Progenitor cell of endocrine pancreas (in vitro differentiated cells): ENCODE results near the gene SNX9. TPM values are rescaled to one million over a fixed set of nuclear protein-coding genes. Genes with fewer than 3 reads are reported as not detected.

Experiments
- DNase-seq: peaks from one replicate; pipeline ENCODE4 v3.0.0; 2021; ENCODE audit warnings: low spot score; ENCODE audit not compliant: unreplicated experiment
- H3K27ac Mint-ChIP-seq: 2 replicates; pipeline ENCODE4 v1.8.0; 2021; ENCODE audit warnings: mild to moderate bottlenecking, moderate library complexity, mixed read lengths
- H3K27me3 Mint-ChIP-seq: 2 replicates; pipeline ENCODE4 v1.8.0; 2021; ENCODE audit warnings: mixed read lengths
- H3K36me3 Mint-ChIP-seq: 2 replicates; pipeline ENCODE4 v1.8.0; 2022; ENCODE audit warnings: mixed read lengths; ENCODE audit not compliant: insufficient read depth
- H3K4me1 Mint-ChIP-seq: 2 replicates; pipeline ENCODE4 v1.8.0; 2021; ENCODE audit warnings: low read depth, mixed read lengths
- H3K4me3 Mint-ChIP-seq: 2 replicates; pipeline ENCODE4 v1.8.0; 2021; ENCODE audit warnings: low read depth, mild to moderate bottlenecking, moderate library complexity, mixed read lengths
- H3K9me3 Mint-ChIP-seq: 2 replicates; pipeline ENCODE4 v1.8.0; 2021; ENCODE audit warnings: low read depth, mixed read lengths
- CTCF ChIP-seq: fragments of 200-600 bp; sonication (generic); IDR thresholded peaks from one replicate; pipeline ENCODE4 v1.5.0; 2021; ENCODE audit warnings: antibody characterized with exemption, mild to moderate bottlenecking; ENCODE audit not compliant: unreplicated experiment
- total RNA-seq: library from RNA; stranded (reverse); gene quantifications from 2 replicates; pipeline ENCODE4 v1.2.1, GENCODE V29; 2021

The SNX9 gene
- total RNA-seq, 1 donor from 2014 or later: 29.3 TPM

- TF ChIP-seq CTCF: no peak
- no peak overlapping the region for H3K27ac Mint-ChIP-seq
These were observed 161.1 kb downstream of the SNX9 start for GRCh38 chr6:157984128-157984527.

GRCh38 chr6:157984686-157985225 is 161.7 kb downstream of the SNX9 start:
- Mint-ChIP-seq H3K27me3 (peaks cover 9% of the 10 kb centered on the region), H3K4me3 (no peak overlapping the region), H3K4me1 (peaks cover 16% of the 10 kb centered on the region), H3K9me3 (no peaks in the 10 kb centered on the region), H3K36me3 (no peaks in the 10 kb centered on the region), H3K27ac (peak overlapping the region; percentile 88)
- TF ChIP-seq CTCF: no peak
- DNase-seq: no peak

More at GRCh38 chr6:157984128-157984527, 161.1 kb downstream of the SNX9 start:
- peaks cover 13% of the 10 kb centered on the region for H3K27me3 Mint-ChIP-seq
- no peak overlapping the region for H3K4me3 Mint-ChIP-seq
- no peak for DNase-seq
- no peaks in the 10 kb centered on the region for H3K36me3 Mint-ChIP-seq
- H3K4me1 Mint-ChIP-seq: peaks cover 16% of the 10 kb centered on the region
- H3K9me3 Mint-ChIP-seq: no peaks in the 10 kb centered on the region

GRCh38 chr6:157985378-157986155 is 162.5 kb downstream of the SNX9 start:
- no peak for DNase-seq
- H3K27me3 Mint-ChIP-seq: peaks cover 1% of the 10 kb centered on the region
- no peak for TF ChIP-seq CTCF
- H3K9me3 Mint-ChIP-seq: no peaks in the 10 kb centered on the region
- no peaks in the 10 kb centered on the region for H3K36me3 Mint-ChIP-seq
- H3K4me1 Mint-ChIP-seq: peaks cover 20% of the 10 kb centered on the region
- H3K27ac Mint-ChIP-seq: peak overlapping the region; percentile 88
- H3K4me3 Mint-ChIP-seq: no peak overlapping the region

GRCh38 chr6:157987788-157988699 is 165.0 kb downstream of the SNX9 start:
- Mint-ChIP-seq H3K27ac (no peak overlapping the region), H3K36me3 (no peaks in the 10 kb centered on the region), H3K4me1 (peaks cover 24% of the 10 kb centered on the region), H3K27me3 (no peaks in the 10 kb centered on the region), H3K9me3 (no peaks in the 10 kb centered on the region), H3K4me3 (no peak overlapping the region)
- DNase-seq: no peak
- TF ChIP-seq CTCF: no peak

GRCh38 chr6:157988700-157989063 is 165.6 kb downstream of the SNX9 start:
- Mint-ChIP-seq H3K4me3 (no peak overlapping the region), H3K9me3 (no peaks in the 10 kb centered on the region), H3K27me3 (no peaks in the 10 kb centered on the region), H3K27ac (no peak overlapping the region), H3K36me3 (no peaks in the 10 kb centered on the region), H3K4me1 (peaks cover 22% of the 10 kb centered on the region)
- no peak for DNase-seq
- no peak for TF ChIP-seq CTCF
